CD14-positive monocyte (primary cell): Measurements from ENCODE around the gene SIM1. TPM values are rescaled to one million over a fixed set of nuclear protein-coding genes. Genes with fewer than 3 reads are reported as not detected.

Experiments used
- DNase-seq, 3 donors: peaks; one replicate each; pipeline ENCODE4 v3.0.0-alpha.2; 2011 to 2022
- H2AFZ ChIP-seq: 2 replicates; pipeline ENCODE4 v1.6.0; 2012; ENCODE audit warnings: mild to moderate bottlenecking, low read depth, low read length, inconsistent platforms; ENCODE audit not compliant: insufficient read depth, poor library complexity, severe bottlenecking
- H3K27ac ChIP-seq, 2 donors: 1 replicate in 1 of 2; 2 replicates in 1 of 2; pipeline ENCODE4 v1.5.1; 2012 to 2013; ENCODE audit warnings: low read length in 2 of 2, control low read depth in 1 of 2, inconsistent platforms in 1 of 2, low read depth in 1 of 2, mild to moderate bottlenecking in 1 of 2
- H3K27me3 ChIP-seq, 2 donors: one replicate each; pipeline versions ENCODE4 v1.6.0 to v1.6.1; 2011 to 2013; ENCODE audit warnings: low read length in 2 of 2; ENCODE audit not compliant: control insufficient read depth in 2 of 2, insufficient read depth in 2 of 2
- H3K36me3 ChIP-seq, 2 donors: replicated peaks in 1 of 2; 1 replicate in 1 of 2; 2 replicates in 1 of 2; pipeline versions ENCODE4 v1.5.1 to v1.6.1; 2012 to 2013; ENCODE audit warnings: low read length in 2 of 2, control low read depth in 1 of 2, inconsistent platforms in 1 of 2, mild to moderate bottlenecking in 1 of 2; ENCODE audit not compliant: insufficient read depth in 2 of 2, control insufficient read depth in 1 of 2
- H3K4me1 ChIP-seq, 2 donors: 1 replicate in 1 of 2; 2 replicates in 1 of 2; pipeline versions ENCODE4 v1.5.1 to v1.6.1; 2012 to 2013; ENCODE audit warnings: low read length in 2 of 2, control low read depth in 1 of 2, inconsistent platforms in 1 of 2, mild to moderate bottlenecking in 1 of 2, moderate library complexity in 1 of 2; ENCODE audit not compliant: insufficient read depth in 2 of 2, control insufficient read depth in 1 of 2
- H3K4me2 ChIP-seq: replicated peaks from 2 replicates; pipeline ENCODE3; 2012; ENCODE audit warnings: low read length, moderate library complexity, mild to moderate bottlenecking; ENCODE audit not compliant: poor library complexity, severe bottlenecking; ENCODE audit errors: extremely low read depth
- H3K4me3 ChIP-seq, 3 experiments: fragments of 200-600 bp in 1 of 3; sonication (generic) in 1 of 3; replicated peaks in 1 of 3; 1 replicate in 2 of 3; 2 replicates in 1 of 3; pipeline ENCODE4 v1.5.1; 2011 to 2013; ENCODE audit warnings: low read length in 3 of 3, mild to moderate bottlenecking in 3 of 3, control low read depth in 2 of 3, low read depth in 2 of 3, inconsistent platforms in 1 of 3, moderate library complexity in 1 of 3
- H3K79me2 ChIP-seq: 2 replicates; pipeline ENCODE4 v1.6.0; 2012; ENCODE audit warnings: mild to moderate bottlenecking, control low read depth, inconsistent platforms, low read length, moderate library complexity; ENCODE audit not compliant: insufficient read depth
- H3K9ac ChIP-seq: 2 replicates; pipeline ENCODE4 v1.6.0; 2017; ENCODE audit warnings: low read length, mild to moderate bottlenecking; ENCODE audit not compliant: insufficient read depth, poor library complexity, severe bottlenecking
- H3K9me3 ChIP-seq, 2 donors: replicated peaks in 1 of 2; 1 replicate in 1 of 2; 2 replicates in 1 of 2; pipeline versions ENCODE4 v1.5.1 to v1.6.1; 2012 to 2013; ENCODE audit warnings: low read length in 2 of 2, control low read depth in 1 of 2; ENCODE audit not compliant: control insufficient read depth in 1 of 2, insufficient read depth in 1 of 2
- H4K20me1 ChIP-seq: 2 replicates; pipeline ENCODE4 v1.6.0; 2012; ENCODE audit warnings: mild to moderate bottlenecking, low read length, control low read depth, moderate library complexity; ENCODE audit not compliant: insufficient read depth
- H3K27ac Mint-ChIP-seq, 7 donors: one replicate each; pipeline ENCODE4 v1.8.0; 2020; ENCODE audit warnings: mild to moderate bottlenecking in 7 of 7, mixed read lengths in 7 of 7, moderate library complexity in 6 of 7, inconsistent platforms in 2 of 7
- H3K27me3 Mint-ChIP-seq, 3 donors: one replicate each; pipeline ENCODE4 v1.8.0; 2021 to 2022; ENCODE audit warnings: low read depth in 3 of 3, mild to moderate bottlenecking in 3 of 3, mixed read lengths in 3 of 3, moderate library complexity in 3 of 3, inconsistent platforms in 1 of 3
- H3K36me3 Mint-ChIP-seq, 2 donors: one replicate each; pipeline ENCODE4 v1.8.0; 2020; ENCODE audit warnings: mixed read lengths in 2 of 2, inconsistent platforms in 1 of 2, mild to moderate bottlenecking in 1 of 2
- H3K4me1 Mint-ChIP-seq: one replicate; pipeline ENCODE4 v1.8.0; 2020; ENCODE audit warnings: mild to moderate bottlenecking, mixed read lengths
- H3K4me3 Mint-ChIP-seq, 2 donors: one replicate each; pipeline ENCODE4 v1.8.0; 2020; ENCODE audit warnings: mild to moderate bottlenecking in 2 of 2, mixed read lengths in 2 of 2, moderate library complexity in 1 of 2
- H3K9me3 Mint-ChIP-seq, 7 donors: one replicate each; pipeline ENCODE4 v1.8.0; 2020 to 2022; ENCODE audit warnings: mixed read lengths in 7 of 7, mild to moderate bottlenecking in 6 of 7, moderate library complexity in 6 of 7, inconsistent platforms in 2 of 7
- CTCF ChIP-seq: fragments of 200-600 bp; IDR thresholded peaks from one replicate; pipeline ENCODE4 v1.8.0; 2022; ENCODE audit warnings: antibody characterized with exemption, mild to moderate bottlenecking
- WGBS: methylation state at CpG from one replicate; pipeline ENCODE4 v1.1.5; 2013; ENCODE audit warnings: missing lambda C conversion rate; ENCODE audit not compliant: insufficient coverage; 5-methylcytosine and 5-hydroxymethylcytosine counted together
- intact Hi-C, 2 donors: fragments of 100-400 bp; cut with micrococcal nuclease; formaldehyde crosslinking; loops; one replicate each; pipeline versions ENCODE4 v1.15.0 to v1.15.1; 2023
- polyA plus RNA-seq, 3 donors: library from polyadenylated mRNA; depleted of rRNA in 1 of 3; unstranded in 2 of 3; stranded (reverse) in 1 of 3; fragments of 300-500 nt in 2 of 3; fragments of >200 nt in 1 of 3; fragmentation: Illumina TruSeq in 2 of 3; gene quantifications; 1 replicate in 2 of 3; 2 replicates in 1 of 3; pipeline ENCODE4 v1.2.3, GENCODE V29; 2012 to 2021

SIM1 gene
- polyA plus RNA-seq, 3 donors, result not detected

- H3K79me2 ChIP-seq, result no peaks in the 10 kb centered on the region
- H3K27me3 ChIP-seq, result peaks cover 51 to 55% of the 10 kb centered on the region in 2 donors
- intact Hi-C loops, result no loop called here
- peaks cover 34 to 53% (median 44%) of the 10 kb centered on the region in 3 donors for H3K27me3 Mint-ChIP-seq
- H3K9me3 ChIP-seq, result peaks cover 0 to 1% of the 10 kb centered on the region in 2 donors
- H3K27ac Mint-ChIP-seq, result no peak overlapping the region
- H4K20me1 ChIP-seq, result no peaks in the 10 kb centered on the region
- H3K36me3 Mint-ChIP-seq, result no peaks in the 10 kb centered on the region
- H3K4me3 Mint-ChIP-seq, result no peak overlapping the region
- no peak overlapping the region for H3K27ac ChIP-seq
- no peak for TF ChIP-seq CTCF
- no peaks in the 10 kb centered on the region for H3K36me3 ChIP-seq
- WGBS, result 90% methylated on average over 2 of the region's 10 CpGs
- no peak for DNase-seq
- no peak overlapping the region for H3K4me3 ChIP-seq
- no peaks in the 10 kb centered on the region for H3K9me3 Mint-ChIP-seq
- H3K9ac ChIP-seq, result no peak overlapping the region
- H3K4me1 Mint-ChIP-seq, result no peaks in the 10 kb centered on the region
- no peaks in the 10 kb centered on the region for H3K4me1 ChIP-seq
- H2AFZ ChIP-seq, result no peak overlapping the region
- H3K4me2 ChIP-seq, result no peak overlapping the region
Measured at GRCh38 chr6:100475554-100476320, 11.0 kb upstream of the SIM1 start.

GRCh38 chr6:100473182-100473581, 8.5 kb upstream of the SIM1 start:
- no peak overlapping the region for H3K4me2 ChIP-seq
- H3K79me2 ChIP-seq, result no peaks in the 10 kb centered on the region
- no peak overlapping the region for H3K4me3 Mint-ChIP-seq
- H3K4me3 ChIP-seq, result no peak overlapping the region
- no peak overlapping the region for H2AFZ ChIP-seq
- H3K4me1 Mint-ChIP-seq, result no peaks in the 10 kb centered on the region
- peaks cover 0 to 10% (median 4%) of the 10 kb centered on the region in 7 donors for H3K9me3 Mint-ChIP-seq
- H3K9ac ChIP-seq, result no peak overlapping the region
- no peaks in the 10 kb centered on the region for H4K20me1 ChIP-seq
- H3K27me3 ChIP-seq, result peaks cover 73 to 80% of the 10 kb centered on the region in 2 donors
- H3K27me3 Mint-ChIP-seq, result peaks cover 55 to 71% (median 65%) of the 10 kb centered on the region in 3 donors
- no peaks in the 10 kb centered on the region for H3K36me3 ChIP-seq
- H3K4me1 ChIP-seq, result no peaks in the 10 kb centered on the region
- intact Hi-C loops, result no loop called here
- peaks cover 0 to 18% of the 10 kb centered on the region in 2 donors for H3K9me3 ChIP-seq
- no peak for TF ChIP-seq CTCF
- no CpG with 5 or more reads among the region's 1 CpG for WGBS
- H3K36me3 Mint-ChIP-seq, result no peaks in the 10 kb centered on the region
- no peak overlapping the region for H3K27ac ChIP-seq
- DNase-seq, result no peak
- H3K27ac Mint-ChIP-seq, result no peak overlapping the region
